ENCODE results near the gene C16orf78.

Gene C16orf78

GRCh38 chr16:49431591-49432290 lies 58.1 kb downstream of the C16orf78 start:
- no peak for DNase-seq (ENCODE audit: low spot score)

- DNase-seq (ENCODE audit: low spot score): no peak
These were observed 61.1 kb downstream of the C16orf78 start for GRCh38 chr16:49434733-49435132.

DNA sequence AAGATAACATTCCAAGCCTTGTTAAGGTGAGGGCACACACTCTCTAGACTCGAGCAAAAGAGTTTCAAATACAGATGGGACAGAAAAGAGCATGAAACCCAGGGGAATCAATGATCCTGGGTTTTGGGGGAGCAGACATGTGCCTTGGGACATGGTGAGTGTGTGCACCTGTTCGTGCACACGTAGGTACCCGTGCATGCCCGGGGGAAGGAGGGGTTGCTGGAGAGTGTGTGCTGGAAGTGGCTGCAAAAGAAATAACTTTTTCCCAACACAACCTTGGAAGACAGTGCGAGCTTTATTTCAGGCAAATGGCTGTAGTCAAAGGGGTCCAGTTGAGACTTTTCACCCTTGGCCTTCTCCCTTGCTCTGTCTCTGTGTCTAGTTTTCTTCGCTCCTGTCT lies 62.6 kb downstream of the C16orf78 start:
- DNase-seq (ENCODE audit: low spot score): no peak

DNA sequence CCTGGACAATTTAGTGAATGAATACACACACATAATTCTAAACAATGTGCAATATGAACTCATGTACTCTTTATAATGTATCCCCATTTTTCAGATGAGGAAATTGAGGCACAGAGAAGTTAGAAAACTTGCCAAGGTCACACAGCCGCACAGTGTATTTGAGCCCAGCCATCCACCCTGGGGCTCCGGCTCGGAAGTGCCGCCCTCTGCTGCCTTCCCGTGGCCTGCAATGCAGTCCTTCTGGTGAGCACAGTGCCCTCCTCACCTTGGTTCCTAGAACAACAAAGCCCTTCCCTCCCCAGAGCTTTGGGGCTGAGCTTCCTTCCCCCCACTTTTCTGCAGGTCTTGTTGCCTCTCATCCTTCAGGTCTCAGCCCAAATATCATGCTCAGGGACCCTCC lies 63.7 kb downstream of the C16orf78 start:
- DNase-seq (ENCODE audit: low spot score): no peak

DNA sequence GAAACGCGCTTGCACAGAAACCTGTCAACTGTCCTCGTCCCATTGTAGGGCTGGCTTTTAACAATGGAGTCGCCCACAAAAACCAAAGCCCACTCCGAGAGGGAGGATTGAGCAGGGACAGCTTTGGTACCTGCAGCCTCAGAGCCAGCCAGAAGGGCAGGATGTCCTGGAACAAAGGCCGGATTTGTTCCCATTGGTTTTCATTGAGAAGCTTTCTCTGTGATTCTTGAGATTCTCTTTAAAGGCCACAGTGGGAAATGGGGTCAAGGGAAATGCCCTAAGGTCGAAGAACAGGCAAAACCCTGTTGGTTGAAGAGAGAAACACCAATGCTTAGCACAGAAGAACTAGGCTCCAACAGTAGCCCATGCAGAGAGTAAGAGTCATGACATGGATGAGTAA lies 65.4 kb downstream of the C16orf78 start:
- no peak for DNase-seq (ENCODE audit: low spot score)

GRCh38 chr16:49439676-49440075 lies 66.1 kb downstream of the C16orf78 start:
- no peak for DNase-seq (ENCODE audit: low spot score)

GRCh38 chr16:49440156-49441065 lies 66.8 kb downstream of the C16orf78 start:
- DNase-seq (ENCODE audit: low spot score): no peak

DNA sequence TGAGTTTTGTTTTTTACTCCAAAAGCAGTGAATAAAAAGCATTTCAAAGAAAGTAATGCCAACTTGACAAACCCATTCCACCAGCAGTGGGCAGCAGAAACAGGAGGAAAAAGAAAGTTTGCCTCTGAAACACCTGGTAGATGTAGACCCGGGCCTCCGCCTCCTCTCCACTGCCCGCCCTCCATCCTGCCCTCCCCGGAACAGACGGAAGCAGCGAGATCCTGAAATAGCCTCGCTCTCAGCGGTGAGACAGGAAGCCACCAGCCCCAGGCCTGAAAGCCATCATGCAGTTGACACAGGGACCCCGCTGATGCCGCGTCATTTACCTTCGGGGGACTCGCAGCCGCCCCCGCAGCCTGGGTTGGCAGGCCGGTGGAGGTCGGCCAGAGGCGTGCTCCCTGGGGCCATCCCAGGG lies 67.8 kb downstream of the C16orf78 start:
- DNase-seq (ENCODE audit: low spot score): no peak

DNA sequence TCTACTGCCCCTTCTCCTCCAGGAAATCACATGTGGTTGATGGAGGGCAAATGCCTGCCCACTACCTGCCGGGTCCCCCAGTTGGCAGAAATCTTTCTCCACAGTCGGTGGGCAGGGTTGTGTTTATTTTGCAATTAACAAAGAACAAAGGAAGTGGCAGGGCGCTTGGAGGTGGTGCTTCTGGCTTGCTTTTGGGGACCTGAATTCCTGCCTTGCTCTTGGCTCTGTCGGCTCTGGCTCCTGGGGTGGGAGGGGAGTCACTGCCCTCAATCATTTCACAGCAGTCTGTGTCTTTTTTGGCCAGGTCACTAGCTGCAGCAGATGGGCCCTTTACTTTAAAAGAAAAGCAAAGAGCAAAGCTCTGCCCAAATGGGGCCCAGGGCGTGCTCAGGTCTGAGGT lies 69.2 kb downstream of the C16orf78 start:
- DNase-seq (ENCODE audit: low spot score): no peak

DNA sequence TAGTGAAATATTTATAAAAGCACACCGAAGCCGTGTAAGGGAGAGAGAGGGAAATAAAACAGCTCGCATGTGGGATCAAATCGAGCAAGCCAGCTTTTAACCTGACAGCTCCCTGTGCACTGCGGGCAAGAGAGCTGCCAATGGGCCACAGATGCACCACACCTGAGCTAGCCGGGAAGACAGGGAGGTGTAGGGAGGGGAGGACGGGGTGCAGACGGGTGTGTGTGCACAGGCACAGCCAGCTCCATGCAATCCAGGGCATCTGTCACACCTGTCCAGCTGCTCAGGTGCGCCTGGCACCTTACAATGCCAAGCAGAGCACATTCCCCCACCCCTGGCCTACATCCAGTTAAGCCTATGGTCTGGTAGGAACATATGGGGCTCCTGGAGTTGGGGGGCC lies 70.0 kb downstream of the C16orf78 start:
- DNase-seq (ENCODE audit: low spot score): no peak

- no peak for DNase-seq (ENCODE audit: low spot score)
These were observed 73.2 kb downstream of the C16orf78 start for GRCh38 chr16:49446805-49447204.

Data from AG08395 (cell line).